GM18508 (cell line): Measurements from ENCODE around the gene TECPR2.

Experiments
- ATAC-seq: cut with Tn5 transposase; IDR thresholded peaks from one replicate; pipeline ENCODE4 v1.9.1; 2021; ENCODE audit warnings: moderate number of reproducible peaks; ENCODE audit not compliant: insufficient read depth, unreplicated experiment

Gene TECPR2

GRCh38 chr14:102418169-102418852 is 55.6 kb downstream of the TECPR2 start:
- ATAC-seq: no peak

GRCh38 chr14:102418853-102419240 is 56.1 kb downstream of the TECPR2 start:
- ATAC-seq: no peak

GRCh38 chr14:102419276-102419675 is 56.5 kb downstream of the TECPR2 start:
- no peak for ATAC-seq

DNA sequence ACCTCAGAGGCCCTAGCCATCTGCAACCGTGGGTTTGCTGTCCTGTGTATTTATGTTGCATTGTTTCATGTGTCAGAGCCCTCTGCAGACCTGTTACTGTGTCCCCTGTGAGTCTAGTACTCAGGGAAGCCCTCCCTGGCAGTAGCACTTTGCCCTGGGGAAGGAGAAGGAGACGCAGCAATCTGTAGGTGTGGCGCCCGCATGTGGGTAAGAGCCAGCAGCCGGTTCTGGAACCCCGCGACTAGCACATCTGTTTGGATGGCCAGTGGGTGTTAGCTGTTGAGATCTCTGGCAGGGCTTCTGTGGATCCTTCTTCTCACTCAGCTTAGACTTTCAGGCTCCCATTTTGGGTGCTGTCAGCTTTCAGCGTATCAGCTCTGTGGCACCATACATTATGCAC is 57.0 kb downstream of the TECPR2 start:
- ATAC-seq: no peak

DNA sequence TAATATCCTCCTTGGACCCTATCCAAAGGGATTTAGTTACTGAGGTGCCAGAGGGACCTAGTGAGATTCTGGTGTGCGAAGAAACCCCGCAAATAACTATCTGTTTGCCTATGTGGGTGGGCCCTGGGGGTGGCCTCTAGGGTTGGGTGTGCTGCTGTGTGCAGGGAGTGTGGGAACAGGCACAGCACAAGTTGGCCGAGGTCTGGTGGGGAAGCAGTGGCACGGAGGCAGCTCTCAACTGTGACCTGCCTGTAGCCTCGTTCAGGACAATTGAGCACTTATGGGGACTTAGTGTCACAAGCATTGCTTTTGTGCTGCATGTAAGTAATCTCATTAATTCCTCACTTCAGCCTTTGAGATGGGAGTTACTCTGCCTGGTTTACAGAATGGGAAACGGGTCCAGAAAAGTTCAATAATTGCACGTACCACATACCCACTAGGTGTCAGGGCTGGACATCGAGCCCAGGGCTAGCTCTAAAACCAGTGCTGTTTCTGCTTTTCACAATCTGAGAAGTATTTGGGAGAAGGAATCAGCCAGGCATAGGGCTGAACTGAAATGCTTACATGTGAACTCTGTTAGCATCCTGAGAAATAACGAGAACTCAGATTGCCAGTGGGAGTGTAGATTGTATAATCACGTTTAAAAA is 58.8 kb downstream of the TECPR2 start:
- ATAC-seq: no peak

DNA sequence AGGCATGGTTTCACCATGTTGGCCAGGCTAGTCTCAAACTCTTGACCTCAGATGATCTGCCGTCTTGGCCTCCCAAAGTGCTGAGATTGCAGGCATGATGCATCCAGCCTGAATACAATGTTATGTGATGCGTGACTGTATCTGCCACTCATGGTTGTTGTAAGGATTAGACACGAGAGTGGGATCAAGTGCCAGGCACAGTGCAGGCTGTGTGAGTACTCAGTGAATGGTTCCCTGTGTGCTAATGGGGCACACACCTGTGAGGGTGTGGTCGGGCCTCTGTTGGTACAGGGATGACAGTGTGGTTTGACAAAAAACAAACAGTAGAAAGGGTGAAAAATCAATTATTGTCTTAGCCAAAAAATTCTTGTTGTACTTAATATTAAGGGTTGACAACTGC is 61.8 kb downstream of the TECPR2 start:
- ATAC-seq: no peak

DNA sequence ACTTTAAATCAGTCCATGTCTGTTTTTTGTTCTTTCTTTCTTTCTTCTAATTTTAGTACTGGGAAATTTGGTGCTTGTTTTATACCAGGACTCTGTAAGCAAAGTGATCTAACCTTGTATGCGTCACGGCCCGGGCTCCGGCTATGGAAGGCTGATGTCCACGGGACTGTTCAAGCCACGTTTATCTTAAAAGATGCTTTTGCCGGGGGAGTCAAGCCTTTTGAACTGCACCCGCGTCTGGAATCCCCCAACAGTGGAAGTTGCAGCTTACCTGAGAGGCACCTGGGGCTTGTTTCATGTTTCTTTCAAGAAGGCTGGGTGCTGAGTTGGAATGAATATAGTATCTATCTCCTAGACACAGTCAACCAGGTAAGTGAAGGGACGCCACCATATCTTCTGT is 62.2 kb downstream of the TECPR2 start:
- no peak for ATAC-seq

GRCh38 chr14:102426796-102427195 is 64.1 kb downstream of the TECPR2 start:
- no peak for ATAC-seq

DNA sequence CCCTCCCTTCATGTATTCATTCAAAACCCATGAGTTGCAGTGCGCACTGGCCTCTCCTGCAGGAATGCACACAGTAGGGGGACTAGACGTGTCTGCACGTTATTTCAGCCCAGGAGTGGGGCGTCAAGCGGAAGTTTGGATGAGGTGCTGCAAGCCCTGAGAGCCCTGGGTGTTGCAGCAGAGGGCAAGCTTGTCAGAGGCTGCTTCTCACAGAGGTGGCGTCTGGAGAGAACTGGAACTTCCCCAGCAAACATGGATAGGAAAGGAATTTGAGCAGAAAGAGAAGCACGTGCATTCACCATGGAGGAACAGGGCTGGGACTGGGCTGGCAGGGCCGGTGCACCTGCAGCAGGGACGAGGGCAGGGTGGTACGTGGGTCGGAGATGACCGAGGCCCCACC is 64.9 kb downstream of the TECPR2 start:
- no peak for ATAC-seq

DNA sequence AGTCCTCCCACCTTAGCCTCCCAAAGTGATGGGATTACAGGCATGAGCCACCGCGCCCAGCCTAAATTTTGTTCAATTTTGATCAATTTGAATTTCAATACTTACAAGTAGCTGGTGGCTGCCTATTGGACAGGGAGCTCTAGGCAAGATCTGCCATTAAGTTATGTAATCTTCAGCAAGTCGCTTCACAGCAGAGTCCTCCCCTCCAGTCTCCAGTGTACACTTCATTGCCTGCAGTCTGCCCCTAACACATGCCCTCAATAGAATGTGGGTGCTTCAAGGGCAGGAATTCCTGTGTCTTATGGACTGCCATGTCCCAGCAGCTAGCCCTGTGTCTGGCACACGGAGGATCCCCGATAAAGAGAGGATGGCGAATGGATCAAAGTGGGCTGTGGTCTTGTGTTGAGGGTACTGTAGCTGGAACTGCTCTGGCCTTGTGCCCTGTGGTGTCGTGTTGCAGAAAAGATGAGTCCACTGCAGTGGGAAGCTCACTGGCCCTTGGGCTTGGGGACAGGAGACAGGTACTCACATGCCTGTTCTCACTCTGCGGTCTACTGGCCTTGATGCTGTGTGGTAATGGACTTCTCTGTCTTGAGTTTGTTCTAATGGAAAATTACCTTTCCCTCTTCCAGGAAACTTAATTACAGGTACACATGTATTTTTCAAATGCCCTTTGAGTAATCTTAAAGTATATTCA is 67.6 kb downstream of the TECPR2 start:
- no peak for ATAC-seq

DNA sequence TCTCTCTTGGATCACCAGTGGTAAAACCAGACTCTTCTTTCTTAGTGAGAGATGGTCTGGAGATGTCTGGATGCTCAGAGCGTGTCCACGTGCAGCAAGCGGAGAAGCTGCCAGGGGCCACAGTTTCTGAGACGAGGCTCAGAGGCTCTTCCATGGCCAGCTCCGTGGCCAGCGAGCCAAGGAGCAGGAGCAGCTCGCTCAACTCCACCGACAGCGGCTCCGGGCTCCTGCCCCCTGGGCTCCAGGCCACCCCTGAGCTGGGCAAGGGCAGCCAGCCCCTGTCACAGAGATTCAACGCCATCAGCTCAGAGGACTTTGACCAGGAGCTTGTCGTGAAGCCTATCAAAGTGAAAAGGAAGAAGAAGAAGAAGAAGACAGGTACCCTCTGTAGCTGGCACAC is 69.0 kb downstream of the TECPR2 start:
- ATAC-seq: no peak

DNA sequence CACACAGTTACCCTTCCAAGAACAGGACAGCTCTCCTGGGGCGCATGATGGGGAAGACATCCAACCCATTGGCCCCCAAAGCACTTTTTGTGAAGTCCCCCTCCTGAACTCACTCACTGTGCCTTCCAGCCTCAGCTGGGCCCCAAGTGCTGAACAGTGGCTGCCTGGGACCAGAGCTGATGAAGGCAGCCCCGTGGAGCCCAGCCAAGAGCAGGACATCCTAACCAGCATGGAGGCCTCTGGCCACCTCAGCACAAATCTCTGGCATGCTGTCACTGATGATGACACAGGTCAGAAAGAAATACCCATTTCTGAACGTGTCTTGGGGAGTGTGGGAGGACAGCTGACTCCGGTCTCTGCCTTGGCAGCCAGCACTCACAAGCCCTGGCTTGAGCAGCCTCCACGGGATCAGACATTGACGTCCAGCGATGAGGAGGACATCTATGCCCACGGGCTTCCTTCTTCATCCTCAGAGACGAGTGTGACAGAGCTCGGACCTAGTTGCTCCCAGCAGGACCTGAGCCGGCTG is 72.0 kb downstream of the TECPR2 start:
- no peak for ATAC-seq

- no peak for ATAC-seq
These were observed 75.5 kb downstream of the TECPR2 start for GRCh38 chr14:102437997-102438915.

DNA sequence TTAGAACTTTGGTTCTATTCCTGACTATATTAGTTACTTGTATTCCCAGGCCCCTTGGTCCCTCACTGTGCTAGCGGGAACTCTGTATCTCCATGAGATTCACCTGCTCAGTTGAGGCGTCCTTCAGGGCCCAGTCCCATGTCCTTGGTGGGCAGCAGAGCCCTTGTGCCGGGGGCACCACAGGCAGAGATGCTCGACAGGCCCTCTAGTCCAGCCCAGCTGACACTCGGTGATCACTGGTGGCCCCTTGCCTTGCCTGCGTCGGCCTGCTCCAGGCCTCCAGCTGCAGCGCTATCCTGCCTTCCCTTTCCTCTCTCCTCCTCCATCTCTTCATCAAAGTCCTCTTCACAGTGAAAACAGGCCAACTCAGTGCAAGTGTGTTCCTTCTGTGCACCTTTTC is 76.8 kb downstream of the TECPR2 start:
- ATAC-seq: no peak

DNA sequence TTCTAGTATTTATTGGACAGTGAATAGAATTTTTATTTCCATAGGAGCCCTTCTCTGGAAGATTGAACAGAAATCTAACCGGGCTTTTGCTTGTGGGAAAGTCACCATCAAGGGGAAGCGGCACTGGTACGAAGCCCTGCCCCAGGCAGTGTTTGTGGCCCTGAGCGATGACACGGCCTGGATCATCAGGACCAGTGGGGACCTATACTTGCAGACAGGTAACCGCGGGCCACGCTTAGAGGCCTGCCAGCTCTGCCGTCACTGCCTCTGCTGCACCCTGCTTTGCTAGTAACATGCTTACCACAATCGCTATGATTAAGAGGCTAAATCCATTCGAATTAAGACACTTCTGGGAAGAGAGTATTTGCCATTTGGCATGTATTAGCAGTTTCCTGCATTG is 77.7 kb downstream of the TECPR2 start:
- ATAC-seq: no peak

- no peak for ATAC-seq
These were observed 79.8 kb downstream of the TECPR2 start for GRCh38 chr14:102442241-102443211.

- ATAC-seq: no peak
These were observed 82.3 kb downstream of the TECPR2 start for GRCh38 chr14:102445066-102445465.

DNA sequence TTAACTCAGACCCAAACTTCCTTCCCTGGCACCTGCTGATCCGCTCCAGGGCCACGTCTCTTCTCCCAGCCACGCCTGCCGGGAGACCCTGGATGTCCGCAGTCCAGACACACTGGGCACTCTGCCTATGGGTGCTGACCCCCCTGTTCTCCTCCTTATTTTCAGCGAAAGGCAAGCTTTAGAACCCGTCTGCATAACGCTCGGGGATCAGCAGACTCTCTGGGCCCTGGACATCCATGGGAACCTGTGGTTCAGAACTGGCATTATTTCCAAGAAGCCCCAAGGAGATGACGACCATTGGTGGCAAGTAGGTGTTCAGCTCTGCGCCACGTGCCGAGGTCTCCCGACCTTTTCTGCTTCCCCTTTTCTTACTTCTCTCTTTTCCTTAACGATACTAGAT is 82.9 kb downstream of the TECPR2 start:
- no peak for ATAC-seq
